DMS79 (cell line): Measurements from ENCODE around the gene COL4A2.
"Not testable (repeated sequence)": the region's sequence is repeated elsewhere in the genome, so short reads cannot be mapped to it uniquely, and the experiment has no call there.

Experiments used
- DNase-seq: peaks from one replicate; lab custom pipeline; 2025; lab: John Stamatoyannopoulos, UW

The COL4A2 gene

DNA sequence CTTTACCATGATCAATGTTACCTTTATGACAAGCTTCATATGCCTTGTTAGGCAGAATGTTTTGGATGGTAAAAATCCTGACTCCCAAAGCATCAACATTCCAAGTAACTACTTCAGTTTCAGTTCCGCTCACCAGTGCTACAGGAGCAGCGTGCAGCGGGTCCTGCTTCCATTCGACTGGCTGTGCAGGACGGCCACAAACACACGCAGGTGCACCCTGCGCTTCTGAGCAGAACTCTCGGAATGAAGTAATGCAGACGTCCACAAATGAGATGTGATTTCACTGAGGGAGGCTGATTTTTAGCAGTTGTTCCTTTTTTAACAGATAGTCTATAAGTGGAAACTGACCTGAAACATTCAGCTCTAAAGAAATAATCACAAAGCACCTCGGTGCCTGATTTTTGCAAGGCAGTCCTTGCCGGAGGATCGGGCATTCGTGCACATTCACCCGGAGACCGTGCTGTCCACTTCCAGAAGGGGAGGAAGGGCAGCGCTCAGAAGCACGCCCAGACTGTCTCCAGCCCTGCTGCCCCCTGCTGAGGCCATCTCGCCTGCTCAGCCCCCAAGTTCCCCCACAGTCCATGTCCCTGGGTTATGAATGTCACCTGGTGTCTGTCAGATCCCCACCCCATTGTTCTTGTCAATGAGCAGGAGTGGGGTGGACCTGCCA, 168.6 kb downstream of the COL4A2 start:
- peak; percentile 41 for DNase-seq

- DNase-seq: no peak
Measured at GRCh38 chr13:110476220-110476617, 169.1 kb downstream of the COL4A2 start.

DNA sequence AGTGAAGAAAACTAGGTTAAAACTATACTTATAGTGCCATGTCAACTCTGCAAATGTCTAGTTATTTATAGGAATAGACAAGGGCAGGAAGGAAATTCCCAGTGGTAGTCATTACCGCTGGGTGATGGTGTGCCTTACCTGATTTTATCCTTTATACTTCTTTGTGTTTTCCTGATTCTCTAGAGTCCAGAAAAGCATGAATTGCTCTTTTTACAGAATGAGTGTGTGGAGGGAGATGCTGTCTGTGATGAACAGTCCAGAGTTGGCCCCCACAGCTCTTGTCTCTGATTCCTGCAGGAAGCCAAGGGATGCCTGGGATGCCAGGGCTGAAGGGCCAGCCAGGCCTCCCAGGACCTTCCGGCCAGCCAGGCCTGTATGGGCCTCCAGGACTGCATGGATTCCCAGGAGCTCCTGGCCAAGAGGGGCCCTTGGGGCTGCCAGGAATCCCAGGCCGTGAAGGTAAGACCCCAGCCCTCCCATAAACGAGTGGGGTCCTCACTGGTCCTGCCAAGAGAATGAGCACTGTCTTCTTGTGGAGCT, 170.7 kb downstream of the COL4A2 start:
- DNase-seq: no peak

DNA sequence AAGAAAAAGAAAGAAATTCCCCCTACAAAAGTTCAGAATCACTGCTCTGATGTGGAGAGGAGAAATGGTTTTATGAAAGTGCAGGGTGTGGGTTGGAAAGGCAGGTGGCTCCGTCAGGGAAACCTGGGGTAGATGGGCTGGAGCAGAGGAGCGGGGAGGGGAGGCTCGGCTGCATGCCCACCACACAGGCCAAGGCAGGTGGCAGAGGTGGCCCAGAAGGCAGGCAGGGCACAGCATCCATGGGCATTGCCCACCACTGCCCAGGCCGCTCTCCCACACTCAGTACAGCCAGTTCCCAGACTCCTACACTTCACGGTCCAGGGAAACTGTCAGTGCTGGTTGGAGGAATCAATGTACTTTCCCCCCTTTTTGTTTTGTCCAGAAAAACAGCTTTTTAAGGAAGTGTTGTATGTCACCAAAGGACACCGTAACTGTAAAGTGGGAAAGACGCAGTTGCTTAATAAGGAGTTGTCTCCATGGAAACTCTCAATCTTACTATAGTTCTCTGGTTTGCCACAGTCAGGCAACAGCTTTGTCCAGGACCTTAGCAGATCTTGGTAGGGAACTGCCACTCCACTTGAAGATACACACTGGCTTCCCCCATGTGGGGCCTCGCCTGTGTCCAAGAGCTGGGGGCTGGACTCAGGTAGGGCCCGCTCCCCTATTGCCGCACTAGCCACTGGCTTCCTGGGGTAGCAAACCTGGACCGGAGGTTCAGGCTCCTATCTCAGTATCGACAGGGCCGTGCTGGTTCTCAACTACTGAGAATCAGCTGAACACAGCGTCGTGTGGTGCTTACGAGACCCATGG, 171.5 kb downstream of the COL4A2 start:
- no peak for DNase-seq

DNA sequence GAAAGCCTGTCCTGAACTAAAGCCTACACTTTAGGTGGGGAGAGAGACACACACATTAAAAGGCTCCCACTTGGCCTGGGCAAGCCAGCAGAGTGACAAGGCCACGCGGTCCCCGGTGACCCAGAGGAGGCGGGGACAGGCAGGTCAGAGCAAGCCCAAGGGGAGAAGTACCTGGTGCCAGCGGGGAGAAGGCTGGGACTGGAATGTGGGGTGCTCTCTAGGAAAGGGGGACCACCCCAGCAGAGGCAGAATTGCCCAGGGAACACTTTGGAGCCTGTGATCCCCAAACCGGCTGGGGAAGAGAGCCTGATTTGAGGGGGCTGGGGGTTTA, 172.1 kb downstream of the COL4A2 start:
- no peak for DNase-seq

GRCh38 chr13:110479648-110480047, 172.6 kb downstream of the COL4A2 start:
- DNase-seq: no peak

DNA sequence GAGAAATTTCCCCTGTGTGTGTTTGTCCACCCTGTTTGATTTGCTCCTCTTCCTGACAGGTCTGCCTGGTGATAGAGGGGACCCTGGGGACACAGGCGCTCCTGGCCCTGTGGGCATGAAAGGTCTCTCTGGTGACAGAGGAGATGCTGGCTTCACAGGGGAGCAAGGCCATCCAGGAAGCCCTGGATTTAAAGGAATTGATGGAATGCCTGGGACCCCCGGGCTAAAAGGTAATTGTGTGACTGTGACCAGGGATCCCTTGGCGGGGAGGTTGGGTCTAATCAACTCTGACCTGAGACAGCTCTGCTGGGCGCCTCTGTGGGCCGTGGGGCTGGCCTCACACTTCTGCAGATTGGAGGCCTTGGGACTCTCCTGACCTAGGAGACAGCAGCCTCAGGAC, 173.1 kb downstream of the COL4A2 start:
- DNase-seq: no peak

DNA sequence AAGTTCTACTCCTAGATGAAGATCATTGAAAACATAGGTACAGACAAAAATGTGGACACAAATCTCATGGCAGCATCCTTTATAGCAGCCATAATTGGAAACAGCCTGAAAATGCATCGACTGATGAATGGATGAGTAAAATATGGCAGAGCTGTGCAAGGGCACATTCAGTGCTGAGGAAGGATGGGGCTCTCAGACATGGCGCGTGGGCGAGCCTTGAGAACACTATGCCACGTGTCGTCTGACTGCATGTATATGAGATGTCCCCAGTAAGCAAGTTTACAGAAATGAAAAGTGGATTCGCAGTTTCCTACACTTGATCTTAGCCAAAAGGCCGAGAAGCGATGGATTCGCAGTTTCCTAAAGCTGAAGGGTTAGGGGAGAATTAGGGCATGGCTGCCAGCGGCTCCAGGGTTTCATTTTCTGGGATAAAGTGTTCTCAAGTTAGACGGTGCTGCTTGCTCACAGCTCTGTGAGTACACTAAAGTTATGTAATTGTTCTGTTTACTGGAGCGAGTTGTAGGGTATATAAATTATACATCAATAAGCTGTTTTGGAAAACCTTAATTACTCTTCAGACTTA, 176.4 kb downstream of the COL4A2 start:
- no peak for DNase-seq

GRCh38 chr13:110484290-110485048, 177.4 kb downstream of the COL4A2 start:
- DNase-seq: no peak

GRCh38 chr13:110485604-110486003, 178.5 kb downstream of the COL4A2 start:
- no peak for DNase-seq

DNA sequence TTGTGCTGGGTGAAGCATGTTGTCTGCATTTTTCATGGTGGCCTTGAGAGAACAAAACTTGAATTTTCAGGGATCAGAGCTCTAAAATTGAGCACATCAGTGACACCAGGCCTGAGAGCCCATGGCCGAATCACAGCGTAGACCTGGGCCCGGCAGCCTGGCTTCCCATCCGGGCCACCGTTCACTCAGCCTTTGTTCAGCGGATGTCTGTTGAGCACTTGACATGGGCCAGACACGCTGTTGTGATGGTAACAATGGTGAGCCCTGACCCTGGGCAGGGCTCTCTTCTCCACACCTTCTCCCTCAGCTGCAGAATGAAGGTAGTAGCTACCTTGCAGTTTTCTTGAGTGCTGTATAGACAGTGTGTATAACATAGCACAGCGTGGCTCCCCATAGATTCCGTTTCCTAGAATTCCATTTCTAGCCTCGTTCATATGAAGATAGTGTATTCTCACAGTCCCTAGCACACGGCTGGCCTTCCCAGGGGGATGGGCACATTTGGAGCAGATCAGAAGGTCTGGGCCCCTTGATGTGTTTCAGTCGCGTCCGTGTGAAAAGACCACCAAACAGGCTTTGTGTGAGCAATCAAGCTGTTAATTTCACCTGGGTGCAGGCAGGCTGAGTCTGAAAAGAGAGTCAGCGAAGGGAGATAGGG, 179.1 kb downstream of the COL4A2 start:
- no peak for DNase-seq

DNA sequence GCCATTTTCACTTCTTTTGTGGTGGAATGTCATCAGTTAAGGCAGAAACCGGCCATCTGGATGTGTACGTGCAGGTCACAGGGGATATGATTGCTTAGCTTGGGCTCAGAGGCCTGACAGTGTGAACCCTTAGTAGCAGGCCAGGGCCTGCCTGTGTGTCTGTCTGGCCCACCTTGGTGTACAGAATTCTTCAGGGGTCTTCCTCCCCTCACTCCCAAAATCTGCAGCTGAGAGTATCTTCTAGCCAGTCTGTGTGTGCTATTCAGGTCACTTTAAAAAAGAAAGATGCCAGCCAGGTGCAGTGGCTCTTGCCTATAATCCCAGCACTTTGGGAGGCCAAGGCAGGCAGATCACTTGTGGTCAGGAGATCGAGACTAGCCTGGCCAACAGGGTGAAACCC, 179.8 kb downstream of the COL4A2 start:
- DNase-seq: not testable (repeated sequence)

DNA sequence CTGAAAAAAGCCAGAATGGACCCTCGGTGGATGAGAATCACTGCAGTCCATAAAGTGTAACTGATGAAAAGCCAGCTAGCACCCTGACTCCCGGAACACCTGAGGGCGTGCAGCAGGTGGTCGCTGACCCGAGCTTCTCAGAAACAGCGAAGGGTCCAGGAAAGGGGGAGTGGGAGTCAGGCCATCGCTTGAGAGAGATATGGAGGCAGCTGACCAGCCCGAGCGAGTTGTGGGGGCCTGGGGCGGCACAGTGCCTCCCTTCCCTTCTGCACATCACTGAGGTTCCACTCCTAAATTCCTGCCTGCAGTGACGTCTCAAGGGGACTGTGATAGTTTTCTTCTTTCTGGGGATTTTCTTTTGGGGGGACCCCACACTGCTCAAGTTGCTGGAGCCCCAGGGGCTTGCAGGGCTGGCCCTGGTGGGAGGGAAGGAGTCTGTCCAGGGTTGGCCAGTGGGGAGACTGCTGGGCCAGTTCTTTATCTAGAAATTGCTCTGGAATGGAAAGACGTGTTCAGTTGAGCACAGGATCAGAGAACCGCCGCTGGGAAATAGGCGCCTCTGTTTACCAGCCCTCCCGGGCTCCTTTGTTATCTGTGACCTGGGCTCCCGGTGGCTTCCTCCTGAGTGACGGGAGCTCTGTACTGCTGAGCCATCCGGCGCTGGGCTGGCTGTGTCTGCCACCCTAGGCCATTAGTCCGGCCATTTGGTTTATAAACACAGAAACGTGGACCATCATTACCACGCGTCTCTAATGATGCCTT, 183.1 kb downstream of the COL4A2 start:
- no peak for DNase-seq

DNA sequence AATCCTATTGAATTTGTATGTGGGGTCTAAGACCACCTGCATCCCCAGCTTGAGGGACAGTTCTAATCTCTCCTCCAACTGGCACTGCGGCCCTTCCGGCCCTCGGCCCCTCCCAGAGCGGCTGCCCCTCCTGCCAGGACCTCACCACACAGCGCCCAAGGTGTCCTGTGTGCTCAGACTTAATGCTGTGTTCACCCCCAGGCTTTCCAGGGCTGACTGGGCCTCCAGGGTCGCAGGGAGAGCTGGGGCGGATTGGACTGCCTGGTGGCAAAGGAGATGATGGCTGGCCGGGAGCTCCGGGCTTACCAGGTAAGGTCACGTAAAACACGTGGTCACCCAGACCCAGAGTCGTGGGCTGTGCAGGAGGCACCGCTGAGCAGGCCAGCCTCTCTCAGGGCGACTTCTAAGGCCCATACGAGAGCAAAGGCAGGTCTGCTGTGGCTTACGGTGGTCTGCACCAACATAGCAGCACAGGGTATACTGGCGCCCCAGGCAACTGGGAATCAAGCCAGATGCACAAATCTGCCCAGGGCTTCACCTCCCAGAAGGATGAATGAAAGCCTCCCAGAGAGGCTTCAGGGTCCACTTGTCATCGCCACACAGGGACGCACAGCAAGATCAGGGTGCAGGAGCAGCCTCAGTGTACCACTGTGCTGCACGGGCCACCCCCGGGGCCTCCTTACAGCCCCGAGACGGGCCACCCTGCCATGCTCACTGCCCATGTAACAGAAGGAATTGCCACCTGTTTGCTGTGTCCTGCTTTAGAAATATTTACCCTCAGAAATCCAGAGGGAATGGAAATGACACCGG, 185.0 kb downstream of the COL4A2 start:
- no peak for DNase-seq

GRCh38 chr13:110492679-110493593, 185.9 kb downstream of the COL4A2 start:
- DNase-seq: no peak

- no peak for DNase-seq
Measured at GRCh38 chr13:110493613-110494012, 186.5 kb downstream of the COL4A2 start.

DNA sequence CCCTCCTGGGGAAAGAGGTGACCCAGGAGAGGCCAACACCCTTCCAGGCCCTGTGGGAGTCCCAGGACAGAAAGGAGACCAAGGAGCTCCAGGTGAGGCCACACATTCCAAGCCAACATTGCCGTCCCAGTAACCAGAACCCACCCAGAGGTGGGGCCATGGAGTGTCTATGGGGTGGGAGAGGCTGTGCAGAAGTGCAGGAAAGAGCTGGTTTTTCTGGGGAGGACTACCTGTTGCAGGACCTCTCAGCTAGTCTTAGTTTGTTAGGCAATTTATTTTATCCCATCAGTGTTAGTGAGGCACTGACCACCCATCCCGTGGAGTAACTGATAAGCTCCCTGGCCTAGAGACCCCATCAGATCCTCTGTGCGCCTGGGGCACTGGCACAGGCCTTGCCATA, 188.3 kb downstream of the COL4A2 start:
- DNase-seq: no peak

GRCh38 chr13:110495881-110496280, 188.8 kb downstream of the COL4A2 start:
- no peak for DNase-seq

GRCh38 chr13:110496281-110496680, 189.2 kb downstream of the COL4A2 start:
- DNase-seq: no peak
